NCI-H1417 (cell line): ENCODE measurements around the gene CXCL3.

Experiments used
- DNase-seq, 3 experiments: peaks; one replicate each; lab custom pipeline; 2025; lab: John Stamatoyannopoulos, UW

Gene CXCL3

GRCh38 chr4:74014332-74014731 is 24.2 kb downstream of the CXCL3 start:
- DNase-seq, result no peak

- no peak for DNase-seq
Measured at GRCh38 chr4:74013264-74013663, 25.2 kb downstream of the CXCL3 start.

GRCh38 chr4:74012130-74012529 is 26.4 kb downstream of the CXCL3 start:
- peak in 2 of 3 experiments; percentile 3 to 48 for DNase-seq

GRCh38 chr4:74009307-74009706 is 29.2 kb downstream of the CXCL3 start:
- no peak for DNase-seq

- no peak for DNase-seq
Measured at GRCh38 chr4:74006009-74006476, 32.4 kb downstream of the CXCL3 start.

GRCh38 chr4:74005528-74005927 is 33.0 kb downstream of the CXCL3 start:
- no peak for DNase-seq

GRCh38 chr4:74004668-74005067 is 33.8 kb downstream of the CXCL3 start:
- no peak for DNase-seq

- DNase-seq, result no peak
Measured at GRCh38 chr4:74000301-74000700, 38.2 kb downstream of the CXCL3 start.

GRCh38 chr4:73998040-73999011 is 40.2 kb downstream of the CXCL3 start, which contains the start of gene CXCL5:
Gene CXCL5, minus strand, starts transcription at chr4:73998677. Its CDS starts 96 bp downstream, at chr4:73998581.
- DNase-seq, result no peak

GRCh38 chr4:73992050-73992449 is 46.4 kb downstream of the CXCL3 start:
- DNase-seq, result no peak

- DNase-seq, result no peak
Measured at GRCh38 chr4:73991742-73992000, 46.8 kb downstream of the CXCL3 start.

- no peak for DNase-seq
Measured at GRCh38 chr4:73990988-73991741, 47.3 kb downstream of the CXCL3 start.

- DNase-seq, result no peak
Measured at GRCh38 chr4:73989928-73990327, 48.6 kb downstream of the CXCL3 start.

- DNase-seq, result no peak
Measured at GRCh38 chr4:73989031-73989430, 49.5 kb downstream of the CXCL3 start.

- no peak for DNase-seq
Measured at GRCh38 chr4:73988061-73988460, 50.4 kb downstream of the CXCL3 start, which contains the start of gene PPBP. Gene PPBP, minus strand, starts transcription at chr4:73988190. Its CDS starts 87 bp downstream, at chr4:73988103.
